CD4-positive, alpha-beta T cell treated with Interleukin-4 for 4 hours (primary cell): ENCODE data around the gene KCNQ2.

Experiments used
- DNase-seq: peaks from one replicate; pipeline ENCODE4 v3.0.0-alpha.2; 2020

The KCNQ2 gene

GRCh38 chr20:63365601-63366389 is 106.7 kb downstream of the KCNQ2 start:
- DNase-seq = no peak

GRCh38 chr20:63364801-63365585 is 107.5 kb downstream of the KCNQ2 start:
- DNase-seq = no peak

GRCh38 chr20:63363981-63364561 is 108.4 kb downstream of the KCNQ2 start:
- no peak for DNase-seq

DNA sequence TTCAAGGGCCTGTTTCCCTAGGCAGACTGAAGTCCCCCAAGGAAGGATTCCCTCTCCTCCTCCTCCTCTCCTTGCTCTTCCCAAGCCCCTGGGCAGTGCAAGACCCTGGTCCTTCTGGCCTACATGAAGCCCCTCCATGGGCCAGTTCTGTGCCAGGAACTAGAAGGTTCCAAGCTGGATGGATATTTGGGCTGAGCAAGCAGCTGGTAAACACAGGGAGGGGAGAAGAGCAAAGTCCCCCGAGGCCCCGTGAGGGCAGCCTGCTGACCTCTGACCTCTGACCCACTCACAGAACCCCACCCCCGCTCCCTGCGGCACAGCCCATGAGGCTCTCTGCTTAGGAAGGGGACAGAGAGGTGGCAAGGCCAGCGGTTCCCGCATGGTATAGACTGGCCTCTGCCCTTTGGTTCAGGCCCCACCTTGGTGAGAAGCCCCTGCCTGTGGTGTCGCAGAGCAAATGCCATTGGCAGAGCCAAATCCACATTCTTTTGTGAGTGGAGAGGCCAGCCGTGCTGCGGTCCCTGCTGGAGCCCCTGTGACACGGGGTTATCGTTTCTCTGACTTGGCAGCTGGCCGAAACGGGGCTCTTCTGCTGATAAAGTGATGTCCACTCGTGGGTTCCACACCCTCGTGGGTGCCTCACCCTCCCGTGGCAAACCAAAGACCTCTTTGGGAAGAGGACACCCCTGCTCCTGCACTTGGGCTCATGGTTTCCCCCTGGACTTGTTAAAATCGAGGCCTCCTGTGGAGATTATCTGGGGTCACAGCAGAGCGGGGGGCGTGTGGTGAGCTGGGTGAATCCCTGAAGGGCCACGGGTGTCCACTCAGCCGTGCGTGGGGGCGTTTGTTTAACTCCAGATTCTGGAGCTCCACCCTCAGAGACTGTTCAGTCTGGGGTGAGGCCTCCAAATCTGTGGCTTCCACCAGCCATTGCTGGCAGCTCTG is 109.2 kb downstream of the KCNQ2 start:
- DNase-seq = no peak

- DNase-seq = no peak
Observed at GRCh38 chr20:63362436-63363009, 109.9 kb downstream of the KCNQ2 start.

- no peak for DNase-seq
Observed at GRCh38 chr20:63361519-63362435, 110.7 kb downstream of the KCNQ2 start.

- DNase-seq = no peak
Observed at GRCh38 chr20:63360850-63361518, 111.5 kb downstream of the KCNQ2 start, which contains the start of gene CHRNA4. TSS of gene CHRNA4 (minus strand) at chr20:63361349. CDS start at chr20:63361165, 184 bp downstream.

GRCh38 chr20:63359937-63360849 is 112.3 kb downstream of the KCNQ2 start:
- DNase-seq = no peak

- DNase-seq = no peak
Observed at GRCh38 chr20:63359164-63359934, 113.1 kb downstream of the KCNQ2 start.

- DNase-seq = no peak
Observed at GRCh38 chr20:63357921-63358905, 114.2 kb downstream of the KCNQ2 start.

DNA sequence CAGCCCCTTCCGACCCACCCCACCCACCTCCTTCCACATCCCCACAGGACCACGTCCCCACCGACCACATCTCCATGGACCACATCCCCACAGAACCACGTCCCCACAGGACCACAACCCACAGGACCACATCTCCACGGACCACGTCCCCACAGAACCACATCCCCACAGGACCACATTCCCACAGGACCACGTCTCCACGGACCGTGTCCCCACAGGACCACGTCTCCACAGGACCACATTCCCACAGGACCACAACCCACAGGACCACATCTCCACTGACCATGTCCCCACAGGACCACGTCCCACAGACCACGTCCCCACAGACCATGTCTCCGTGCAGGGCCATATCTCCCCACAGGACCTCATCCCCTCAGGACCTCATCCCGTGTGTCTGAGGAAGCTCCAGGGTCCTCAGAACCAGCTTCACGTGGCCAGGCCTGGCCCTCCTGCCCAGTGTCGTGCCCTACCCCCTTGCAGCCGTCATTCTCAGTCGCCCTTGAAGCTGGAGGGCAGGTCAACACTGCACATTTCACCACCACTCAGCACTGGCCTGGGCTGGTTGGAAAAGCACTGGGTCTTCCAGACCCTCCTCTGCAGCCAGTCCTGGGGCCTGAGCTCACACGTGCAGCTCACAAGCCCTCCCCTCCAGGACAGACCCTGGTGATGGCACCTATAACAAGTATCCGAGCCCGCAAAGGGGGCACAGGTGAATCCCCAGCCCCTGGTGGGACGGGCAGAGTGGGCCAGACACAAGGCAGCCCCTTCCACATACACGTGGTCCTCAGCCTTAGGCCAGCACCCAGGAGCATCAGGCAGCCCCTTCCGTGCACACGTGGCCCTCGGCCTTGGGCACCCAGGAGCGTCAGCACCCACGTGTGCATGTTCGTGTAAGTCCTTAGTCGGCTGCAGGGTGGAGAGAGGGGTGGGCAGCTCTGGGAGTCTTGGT is 115.2 kb downstream of the KCNQ2 start:
- DNase-seq = no peak

DNA sequence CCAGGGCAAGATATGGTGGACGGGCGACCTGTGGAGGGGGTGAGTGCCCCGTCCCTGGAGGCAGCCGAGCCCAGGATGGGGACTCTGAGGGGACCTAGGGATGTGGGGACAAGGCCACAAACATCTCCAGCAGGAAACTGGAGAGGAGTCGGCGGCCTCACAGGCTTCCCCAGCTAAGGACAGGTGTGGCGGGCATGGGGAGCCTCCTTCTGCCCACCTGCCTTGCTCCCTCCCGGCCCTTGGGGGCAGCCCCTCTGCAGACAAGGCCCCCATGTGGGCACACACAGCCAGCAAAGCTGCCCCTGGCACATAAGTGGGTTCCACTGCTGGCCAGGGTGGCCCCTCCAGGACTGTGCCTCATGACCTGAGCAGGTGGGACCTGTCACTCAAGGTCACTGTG is 115.9 kb downstream of the KCNQ2 start:
- no peak for DNase-seq

GRCh38 chr20:63355781-63356295 is 116.6 kb downstream of the KCNQ2 start:
- DNase-seq = no peak

GRCh38 chr20:63354636-63355350 is 117.7 kb downstream of the KCNQ2 start:
- no peak for DNase-seq

DNA sequence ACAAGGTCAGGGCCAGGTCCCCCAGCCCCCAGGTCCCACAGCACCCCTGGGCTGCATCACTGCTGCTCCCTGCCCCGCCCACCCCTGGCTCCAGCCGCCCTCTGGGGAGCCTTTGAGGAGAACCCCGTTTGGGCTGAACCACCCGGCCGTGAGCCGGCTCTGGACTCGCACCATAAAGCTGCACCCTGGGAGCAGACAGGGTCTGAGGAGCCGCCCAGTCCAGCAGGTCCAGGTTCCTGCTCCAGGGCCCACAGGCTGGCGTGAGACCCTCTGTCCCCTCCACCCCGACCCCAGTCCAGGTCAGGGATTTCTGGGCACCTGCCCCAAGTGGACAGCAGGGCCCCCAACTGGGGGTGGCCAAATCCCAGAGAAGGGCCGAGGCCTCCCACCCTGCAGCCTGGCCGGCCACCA is 119.6 kb downstream of the KCNQ2 start:
- no peak for DNase-seq
